Activated CD4-positive, alpha-beta T cell treated with anti-CD3 and anti-CD28 coated beads for 4 hours (primary cell): ENCODE measurements around the gene C2CD2L.
A peak's percentile ranks its signal among the peaks of the same experiment; 100 is the strongest.
"Not testable (repeated sequence)": the region's sequence is repeated elsewhere in the genome, so short reads cannot be mapped to it uniquely, and the experiment has no call there.

ENCODE experiments used
- DNase-seq, 2 donors: peaks; one replicate each; pipeline ENCODE4 v3.0.0-alpha.2; 2020

The C2CD2L gene

GRCh38 chr11:119093942-119094815 lies 13.0 kb upstream of the C2CD2L start:
- peak; percentile 45 to 58 for DNase-seq

- DNase-seq = peak in 1 of 2 donors; percentile 46
Measured at GRCh38 chr11:119094816-119095065, 12.4 kb upstream of the C2CD2L start.

- peak; percentile 99 for DNase-seq
Measured at GRCh38 chr11:119095066-119095880, 11.9 kb upstream of the C2CD2L start.

GRCh38 chr11:119099711-119100110 lies 7.4 kb upstream of the C2CD2L start:
- no peak for DNase-seq

GRCh38 chr11:119100246-119100970 lies 6.7 kb upstream of the C2CD2L start:
- no peak for DNase-seq

- no peak for DNase-seq
Measured at GRCh38 chr11:119100994-119101758, 6.0 kb upstream of the C2CD2L start.

GRCh38 chr11:119101759-119102423 lies 5.3 kb upstream of the C2CD2L start, which contains the start of gene DPAGT1:
Gene DPAGT1 (minus strand): TSS chr11:119101853. CDS start chr11:119101655, 198 bp downstream.
- DNase-seq = peak; percentile 84 to 87

GRCh38 chr11:119103161-119103664 lies 3.9 kb upstream of the C2CD2L start:
- not testable (repeated sequence) for DNase-seq

GRCh38 chr11:119103793-119104192 lies 3.4 kb upstream of the C2CD2L start:
- no peak for DNase-seq

GRCh38 chr11:119107538-119108145 lies 498 bp downstream of the C2CD2L start:
- no peak for DNase-seq

- DNase-seq = peak in 1 of 2 donors; percentile 26
Measured at GRCh38 chr11:119108146-119108856, 1.2 kb downstream of the C2CD2L start.

GRCh38 chr11:119108857-119109221 lies 1.7 kb downstream of the C2CD2L start:
- no peak for DNase-seq

- no peak for DNase-seq
Measured at GRCh38 chr11:119109843-119110242, 2.7 kb downstream of the C2CD2L start.

GRCh38 chr11:119110439-119110838 lies 3.3 kb downstream of the C2CD2L start:
- DNase-seq = no peak

- DNase-seq = no peak
Measured at GRCh38 chr11:119111361-119111925, 4.3 kb downstream of the C2CD2L start.

GRCh38 chr11:119112314-119113020 lies 5.3 kb downstream of the C2CD2L start:
- no peak for DNase-seq

- no peak for DNase-seq
Measured at GRCh38 chr11:119113716-119114115, 6.6 kb downstream of the C2CD2L start.

GRCh38 chr11:119114351-119114750 lies 7.2 kb downstream of the C2CD2L start:
- DNase-seq = no peak

- DNase-seq = peak; percentile 20 to 28
Measured at GRCh38 chr11:119115484-119116234, 8.5 kb downstream of the C2CD2L start.
